HUES64 (cell line): ENCODE data around the gene TGM4.
"Not testable (repeated sequence)": the region's sequence is repeated elsewhere in the genome, so short reads cannot be mapped to it uniquely, and the experiment has no call there.

Source experiments
- H3K27ac ChIP-seq: 2 replicates; pipeline ENCODE4 v1.7.0; 2013; ENCODE audit warnings: low read depth, low read length, inconsistent platforms
- H3K27me3 ChIP-seq: 2 replicates; pipeline ENCODE4 v1.6.1; 2013; ENCODE audit warnings: mild to moderate bottlenecking, low read length; ENCODE audit not compliant: insufficient read depth
- H3K36me3 ChIP-seq: 2 replicates; pipeline ENCODE4 v1.6.1; 2013; ENCODE audit warnings: mild to moderate bottlenecking, low read length; ENCODE audit not compliant: insufficient read depth
- H3K4me1 ChIP-seq: 2 replicates; pipeline ENCODE4 v1.6.1; 2013; ENCODE audit warnings: mild to moderate bottlenecking, low read length, moderate library complexity; ENCODE audit not compliant: insufficient read depth
- H3K4me3 ChIP-seq: 2 replicates; pipeline ENCODE4 v1.5.1; 2013; ENCODE audit warnings: mild to moderate bottlenecking, low read length, moderate library complexity
- H3K9ac ChIP-seq: 2 replicates; pipeline ENCODE4 v1.6.1; 2013; ENCODE audit warnings: mild to moderate bottlenecking, low read depth, low read length
- H3K9me3 ChIP-seq: 2 replicates; pipeline ENCODE4 v1.6.1; 2013; ENCODE audit warnings: low read depth, low read length; ENCODE audit not compliant: insufficient read depth
- WGBS: fragments of 150-250, 120-280 bp; methylation state at CpG from one replicate; pipeline ENCODE4 v1.1.7; 2013; ENCODE audit warnings: missing lambda C conversion rate; 5-methylcytosine and 5-hydroxymethylcytosine counted together

TGM4 gene

DNA sequence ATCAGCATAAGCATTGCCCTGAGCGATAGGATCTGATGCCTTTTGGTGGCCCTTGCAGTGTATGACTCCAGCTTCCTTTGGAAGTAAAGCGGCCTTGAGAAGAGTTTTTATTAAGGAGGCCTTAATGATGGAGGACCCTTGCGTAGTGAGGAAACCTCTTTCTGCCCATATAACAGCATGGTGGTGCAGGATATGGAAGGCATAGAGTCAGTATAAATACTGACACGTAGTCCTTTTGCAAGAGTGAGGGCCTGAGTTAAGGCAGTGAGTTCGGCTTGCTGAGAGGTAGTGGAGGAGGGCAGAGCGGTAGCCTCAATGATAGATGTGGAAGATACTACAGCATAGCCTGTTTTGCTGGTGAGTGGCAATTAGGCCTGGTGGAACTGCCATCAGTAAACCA lies 17.7 kb upstream of the TGM4 start:
- not testable (repeated sequence) for H3K27me3 ChIP-seq, H3K4me1 ChIP-seq, H3K9ac ChIP-seq, H3K9me3 ChIP-seq, H3K27ac ChIP-seq, H3K4me3 ChIP-seq
- peaks cover 31% of the 10 kb centered on the region for H3K36me3 ChIP-seq
- 96% methylated on average over 6 of the region's 6 CpGs for WGBS

DNA sequence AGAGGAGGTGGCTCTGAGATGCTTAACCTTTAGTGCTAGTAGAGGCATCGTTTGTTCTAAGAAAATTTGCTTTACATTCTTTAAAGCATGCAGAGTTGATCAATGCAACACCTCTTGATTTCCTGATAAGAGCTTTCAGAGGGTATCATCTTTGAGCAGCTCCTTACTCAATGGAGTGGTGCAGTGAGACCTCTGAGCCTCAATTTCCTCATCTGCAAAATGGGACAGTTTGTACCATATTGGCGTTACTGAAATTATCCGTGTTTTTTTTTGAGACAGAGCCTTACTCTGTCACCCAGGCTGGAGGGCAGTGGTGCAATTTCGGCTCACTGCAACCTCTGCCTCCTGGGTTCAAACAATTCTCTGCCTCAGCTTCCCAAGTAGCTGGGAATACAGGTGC lies 14.3 kb upstream of the TGM4 start:
- Histone ChIP-seq H3K4me3 (no peak overlapping the region), H3K4me1 (peaks cover 7% of the 10 kb centered on the region), H3K27me3 (no peaks in the 10 kb centered on the region), H3K27ac (no peak overlapping the region), H3K9ac (no peak overlapping the region), H3K9me3 (no peaks in the 10 kb centered on the region), H3K36me3 (no peaks in the 10 kb centered on the region)
- 92% methylated on average over 4 of the region's 4 CpGs for WGBS

DNA sequence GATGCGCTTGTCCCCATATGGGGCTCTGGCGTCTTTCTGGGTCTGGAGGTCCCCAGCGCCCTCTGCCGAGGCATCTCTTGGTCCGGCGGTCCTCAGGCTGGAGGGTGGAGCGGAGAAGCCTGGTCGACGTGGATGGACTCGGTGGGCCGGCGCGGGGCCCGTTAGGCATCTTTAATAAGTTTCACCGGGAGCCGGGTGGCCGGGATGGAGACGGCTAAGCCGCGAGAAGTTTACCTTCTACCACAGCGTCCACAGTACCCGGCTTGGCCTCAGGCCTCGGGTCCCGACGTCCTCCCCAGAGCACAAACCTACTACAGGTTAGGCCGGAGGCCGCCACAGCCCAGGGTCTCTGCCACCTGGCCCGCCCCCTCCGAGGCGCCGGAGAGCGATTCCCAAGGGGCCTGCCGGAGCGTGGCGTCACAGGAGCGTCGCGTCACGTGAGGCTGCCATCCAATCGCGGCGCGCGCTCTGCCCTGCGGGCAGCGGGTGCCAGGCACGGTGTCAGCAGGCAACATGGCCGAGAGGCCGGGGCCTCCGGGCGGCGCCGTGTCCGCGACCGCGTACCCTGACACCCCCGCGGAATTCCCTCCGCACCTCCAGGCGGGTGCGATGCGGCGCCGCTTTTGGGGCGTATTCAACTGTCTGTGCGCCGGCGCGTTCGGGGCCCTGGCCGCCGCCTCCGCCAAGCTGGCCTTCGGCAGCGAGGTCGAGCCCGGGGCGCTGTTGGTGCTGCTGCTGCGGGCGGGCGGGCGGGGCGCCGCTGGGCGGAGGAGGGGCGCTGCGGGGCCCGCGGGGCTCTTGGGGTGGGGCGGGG lies 12.8 kb upstream of the TGM4 start, which contains the start of gene TMEM42:
Gene TMEM42, plus strand, starts transcription at position 501 of the 814 bp plus-strand sequence. Its CDS starts 13 bp downstream, at position 514.
- Histone ChIP-seq H3K4me3 (peak within 1 kb of the TSS; percentile 58), H3K4me1 (peaks cover 7% of the 10 kb centered on the region), H3K27me3 (no peaks in the 10 kb centered on the region), H3K36me3 (no peaks in the 10 kb centered on the region), H3K9me3 (no peaks in the 10 kb centered on the region), H3K27ac (peak within 1 kb of the TSS; percentile 82; the same call in 1 of the 2 replicates), H3K9ac (peak within 1 kb of the TSS; percentile 86)
- 6% methylated on average over 81 of the region's 91 CpGs for WGBS

DNA sequence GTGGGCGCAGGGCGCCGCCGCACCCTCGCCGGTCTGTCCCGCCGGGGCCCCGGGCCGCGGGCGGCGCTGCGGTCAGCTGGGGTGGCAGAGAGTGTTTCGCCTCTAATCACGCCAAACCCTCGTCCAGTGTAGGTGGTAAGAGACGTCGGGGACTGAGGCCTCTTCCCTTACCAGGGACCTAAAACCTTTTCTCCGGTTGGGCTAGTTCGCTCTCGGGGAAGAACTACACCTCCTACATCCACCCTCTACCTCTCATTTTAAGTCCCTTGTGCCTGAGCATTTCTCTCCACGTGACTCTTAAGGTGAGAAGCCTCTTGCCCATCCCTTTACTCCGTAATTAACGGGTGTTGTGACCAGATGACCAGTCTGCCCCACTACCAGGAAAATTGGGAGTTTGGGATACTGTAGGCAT lies 12.2 kb upstream of the TGM4 start:
- 7% methylated on average over 25 of the region's 25 CpGs for WGBS
- H3K27me3 ChIP-seq, result no peaks in the 10 kb centered on the region
- H3K9ac ChIP-seq, result peak overlapping the region; percentile 56
- H3K9me3 ChIP-seq, result no peaks in the 10 kb centered on the region
- no peaks in the 10 kb centered on the region for H3K36me3 ChIP-seq
- no peak overlapping the region for H3K27ac ChIP-seq
- peak overlapping the region; percentile 58 for H3K4me3 ChIP-seq
- peaks cover 7% of the 10 kb centered on the region for H3K4me1 ChIP-seq

DNA sequence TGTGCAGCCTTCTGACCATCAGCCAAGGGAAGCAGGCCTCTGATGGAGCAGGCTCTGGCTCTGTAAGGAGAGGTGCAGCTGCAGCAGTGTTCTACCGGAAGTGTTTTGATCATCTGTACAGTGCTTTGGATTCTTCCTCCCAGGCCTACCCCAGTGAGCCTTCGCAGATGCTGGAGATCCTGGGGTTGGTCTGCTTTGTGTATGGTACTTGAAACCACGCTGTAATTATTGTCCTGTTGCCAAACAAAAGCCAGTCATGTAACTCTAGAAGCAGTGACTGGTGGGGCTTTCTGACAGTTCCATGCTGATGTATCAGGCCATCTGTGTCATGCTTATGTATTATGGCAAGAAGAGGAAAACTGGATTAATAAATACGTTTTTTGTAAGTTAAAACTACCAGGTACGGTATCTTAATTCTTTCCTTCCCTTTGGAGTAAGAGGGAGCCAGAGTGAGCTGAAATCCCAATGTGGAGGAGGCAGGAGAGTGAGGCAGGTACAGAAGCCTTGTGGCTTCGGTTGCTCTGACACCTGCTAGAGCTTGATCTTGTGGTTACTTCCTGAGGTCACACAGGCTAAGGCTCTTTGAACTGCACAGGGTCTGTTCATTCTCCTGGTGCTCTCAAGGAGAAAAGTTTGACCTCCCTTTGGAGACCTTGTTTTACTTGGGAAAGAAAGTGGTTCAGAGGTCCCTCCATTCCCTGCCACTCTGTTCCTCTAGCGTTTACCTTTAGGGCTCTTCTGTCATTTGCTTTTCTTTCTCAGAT lies 9.0 kb upstream of the TGM4 start:
- Histone ChIP-seq H3K9me3 (no peaks in the 10 kb centered on the region), H3K27ac (no peak overlapping the region), H3K9ac (no peak overlapping the region), H3K36me3 (no peaks in the 10 kb centered on the region; the same call in 1 of the 2 replicates), H3K27me3 (no peaks in the 10 kb centered on the region), H3K4me1 (peaks cover 7% of the 10 kb centered on the region), H3K4me3 (no peak overlapping the region)
- 94% methylated on average over 7 of the region's 7 CpGs for WGBS

DNA sequence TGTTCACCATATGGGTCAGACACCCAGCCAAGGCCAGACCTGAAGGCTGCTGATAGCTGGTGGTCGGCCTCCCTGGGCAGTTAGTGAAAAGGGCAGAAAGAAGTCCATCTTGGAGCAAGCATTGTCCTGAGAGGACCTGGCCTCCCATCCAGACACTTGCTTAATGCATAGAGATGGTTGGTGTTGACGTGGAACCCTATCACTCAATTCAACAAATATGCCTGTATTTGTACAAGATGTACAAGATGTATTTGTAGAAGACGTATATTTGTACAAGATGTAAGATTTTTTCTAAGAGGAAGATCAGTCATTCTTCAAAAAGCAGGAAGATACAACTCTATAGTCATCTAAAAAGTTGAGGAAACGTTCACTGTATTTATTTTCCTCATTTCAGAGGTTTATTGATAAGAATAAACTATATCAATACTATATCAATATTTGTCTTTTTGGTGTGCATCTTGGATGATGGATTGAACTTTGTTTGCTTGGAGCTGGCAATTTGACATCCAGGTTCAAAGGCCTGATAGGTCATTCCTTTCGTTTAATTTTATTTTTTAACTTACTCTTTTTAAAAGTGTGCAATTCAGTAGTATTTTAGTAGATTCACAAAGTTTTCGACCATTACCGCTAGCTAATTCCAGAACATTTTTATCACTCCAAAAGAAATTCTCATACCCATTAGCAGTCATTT lies 6.8 kb upstream of the TGM4 start:
- WGBS, result 94% methylated on average over 4 of the region's 7 CpGs
- Histone ChIP-seq H3K27ac (no peak overlapping the region), H3K36me3 (no peaks in the 10 kb centered on the region; the same call in 1 of the 2 replicates), H3K27me3 (no peaks in the 10 kb centered on the region), H3K9me3 (no peaks in the 10 kb centered on the region), H3K9ac (no peak overlapping the region), H3K4me3 (no peak overlapping the region), H3K4me1 (peaks cover 4% of the 10 kb centered on the region)

DNA sequence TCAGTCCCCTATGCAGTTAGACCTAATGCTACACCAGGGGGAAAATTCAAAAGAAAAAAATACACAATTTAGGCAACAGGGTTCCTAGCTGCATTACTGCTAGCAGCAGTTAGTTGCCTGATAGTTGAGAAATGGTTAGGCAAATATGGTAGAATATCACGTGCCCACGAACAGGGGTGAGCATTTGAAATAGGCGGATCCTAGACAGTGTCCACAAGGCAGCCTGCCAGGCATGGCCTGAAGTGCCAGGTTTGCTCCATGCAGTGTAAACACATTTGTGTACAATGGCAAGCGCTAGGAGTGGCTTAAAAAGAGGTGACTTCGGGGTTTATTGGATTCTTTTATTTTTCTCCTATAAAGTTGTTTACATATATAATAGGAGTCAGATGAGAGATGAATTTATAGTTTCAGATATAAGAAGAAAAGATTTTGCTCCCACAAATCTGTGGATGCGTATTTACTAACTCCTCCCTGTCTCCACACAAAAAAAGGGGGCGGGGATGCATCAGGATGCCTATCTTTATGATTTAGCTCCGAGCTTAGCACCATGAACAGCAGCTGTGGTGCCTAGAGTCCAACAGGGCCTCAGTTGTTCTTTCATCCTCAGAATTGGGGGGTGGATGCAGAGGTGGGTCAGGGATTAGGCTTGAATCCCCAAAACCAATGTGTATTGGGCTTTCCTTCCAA lies 3.9 kb upstream of the TGM4 start:
- no peak overlapping the region for H3K27ac ChIP-seq
- no peaks in the 10 kb centered on the region for H3K9me3 ChIP-seq
- no peaks in the 10 kb centered on the region for H3K4me1 ChIP-seq
- H3K36me3 ChIP-seq, result no peaks in the 10 kb centered on the region; the same call in 1 of the 2 replicates
- H3K27me3 ChIP-seq, result no peaks in the 10 kb centered on the region
- H3K9ac ChIP-seq, result no peak overlapping the region
- no peak overlapping the region for H3K4me3 ChIP-seq
- 92% methylated on average over 7 of the region's 8 CpGs for WGBS

DNA sequence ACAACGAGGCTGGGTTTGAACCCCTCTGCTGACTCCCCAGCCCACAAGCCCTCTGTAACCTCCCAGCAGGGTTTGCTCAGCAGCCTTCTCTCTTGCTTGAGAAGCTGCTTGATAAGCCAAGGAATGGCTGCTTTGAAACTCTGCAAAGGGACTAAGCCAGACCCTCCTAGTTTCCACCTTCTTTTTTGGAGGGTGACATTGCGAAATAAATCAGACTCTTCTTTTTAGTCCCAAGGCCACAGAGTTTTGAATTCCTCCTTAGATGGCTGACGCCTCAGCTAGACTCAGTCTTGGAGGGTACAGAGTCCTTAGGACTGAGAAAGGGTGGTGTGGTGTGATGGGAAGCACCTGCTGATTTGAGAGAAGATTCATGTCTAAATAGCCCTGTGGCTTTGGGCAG lies 1.2 kb downstream of the TGM4 start:
- Histone ChIP-seq H3K9ac (no peak overlapping the region), H3K27me3 (no peaks in the 10 kb centered on the region), H3K27ac (no peak overlapping the region), H3K36me3 (no peaks in the 10 kb centered on the region), H3K4me1 (no peaks in the 10 kb centered on the region), H3K9me3 (no peaks in the 10 kb centered on the region), H3K4me3 (no peak overlapping the region)
- WGBS, result 92% methylated on average over 3 of the region's 3 CpGs

DNA sequence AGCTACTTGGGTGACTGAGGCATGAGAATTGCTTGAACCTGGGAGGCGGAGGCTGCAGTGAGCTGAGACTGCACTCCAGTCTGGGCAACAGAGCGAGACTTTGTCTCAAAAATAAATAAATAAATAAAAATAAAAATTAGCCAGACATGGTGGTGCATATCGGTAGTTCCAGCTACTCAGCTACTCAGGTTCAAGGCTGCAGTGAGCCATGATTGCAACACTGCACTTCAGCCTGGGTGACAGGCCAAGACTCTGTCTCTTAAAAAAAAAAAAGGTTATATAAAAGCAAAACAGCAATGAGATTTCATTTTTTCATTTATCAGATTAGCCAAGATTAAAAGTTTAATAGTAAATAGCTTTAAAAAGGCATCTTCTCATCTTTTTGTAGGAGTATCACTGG lies 2.9 kb downstream of the TGM4 start:
- no peaks in the 10 kb centered on the region for H3K4me1 ChIP-seq
- H3K27me3 ChIP-seq, result no peaks in the 10 kb centered on the region
- no peak overlapping the region for H3K4me3 ChIP-seq
- no peaks in the 10 kb centered on the region for H3K36me3 ChIP-seq
- H3K9me3 ChIP-seq, result no peaks in the 10 kb centered on the region
- WGBS, result 94% methylated on average over 2 of the region's 3 CpGs
- no peak overlapping the region for H3K9ac ChIP-seq
- H3K27ac ChIP-seq, result no peak overlapping the region

DNA sequence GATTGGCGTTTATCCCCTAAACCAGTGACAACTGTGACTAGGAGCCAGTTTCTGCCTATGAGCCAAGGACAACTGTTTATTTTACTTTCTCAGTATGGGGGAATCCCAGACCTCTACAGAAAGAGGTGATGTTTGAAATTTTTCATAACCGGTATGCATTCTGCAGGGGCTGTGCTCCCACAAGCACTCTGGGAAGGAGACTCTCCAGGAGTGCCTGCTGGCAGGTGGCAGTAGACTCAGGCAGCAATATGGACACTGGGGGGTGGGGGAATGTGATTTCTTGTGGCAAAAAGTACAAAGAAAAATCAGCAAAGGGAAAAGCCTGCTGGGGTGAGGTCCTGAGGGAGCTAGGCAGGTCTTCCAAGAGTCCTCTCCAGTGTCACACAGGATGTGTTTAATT lies 5.9 kb downstream of the TGM4 start:
- peaks cover 9% of the 10 kb centered on the region for H3K4me1 ChIP-seq
- no peak overlapping the region for H3K4me3 ChIP-seq
- H3K9me3 ChIP-seq, result 0 out of 2 replicates have a peak, but pooled peaks cover 2% of the 10 kb centered on the region
- no peak overlapping the region for H3K27ac ChIP-seq
- 82% methylated on average over 2 of the region's 2 CpGs for WGBS
- no peaks in the 10 kb centered on the region for H3K27me3 ChIP-seq
- H3K36me3 ChIP-seq, result no peaks in the 10 kb centered on the region
- no peak overlapping the region for H3K9ac ChIP-seq
